Measurements from ENCODE around the gene PDE3B.

- no peak for TF ChIP-seq CTCF (IDR thresholded peaks at IDR 0.05)
- no peak for TF ChIP-seq POLR2A (IDR thresholded peaks at IDR 0.05)
Measured at GRCh38 chr11:14611939-14612338, 31.7 kb upstream of the PDE3B start.

Measured in heart left ventricle (tissue), 13 donors.